ENCODE measurements around the gene ZIC1.

Gene ZIC1

GRCh38 chr3:147384210-147385058 is 24.7 kb upstream of the ZIC1 start:
- Histone ChIP-seq H3K27me3 (ENCODE audit: insufficient read depth, poor library complexity, severe bottlenecking) (peaks cover 99% of the 10 kb centered on the region), H3K4me3 (ENCODE audit: severe bottlenecking) (no peak overlapping the region), H3K4me1 (ENCODE audit: insufficient read depth, poor library complexity, severe bottlenecking) (no peaks in the 10 kb centered on the region), H3K27ac (ENCODE audit: poor library complexity, severe bottlenecking) (no peak overlapping the region), H3K9me3 (ENCODE audit: severe bottlenecking) (no peaks in the 10 kb centered on the region), H3K36me3 (ENCODE audit: low read depth) (no peaks in the 10 kb centered on the region)
- ATAC-seq (ENCODE audit: low read depth) (no peak), DNase-seq (ENCODE audit: low spot score) (no peak)
- TF ChIP-seq CTCF (IDR thresholded peaks at IDR 0.05; ENCODE audit: poor library complexity, severe bottlenecking), result no peak

- no peak for TF ChIP-seq CTCF (IDR thresholded peaks at IDR 0.05; ENCODE audit: poor library complexity, severe bottlenecking)
- Histone ChIP-seq H3K4me3 (ENCODE audit: severe bottlenecking) (no peak overlapping the region), H3K9me3 (ENCODE audit: severe bottlenecking) (no peaks in the 10 kb centered on the region), H3K27ac (ENCODE audit: poor library complexity, severe bottlenecking) (no peak overlapping the region), H3K27me3 (ENCODE audit: insufficient read depth, poor library complexity, severe bottlenecking) (peaks cover 99% of the 10 kb centered on the region), H3K36me3 (ENCODE audit: low read depth) (no peaks in the 10 kb centered on the region), H3K4me1 (ENCODE audit: insufficient read depth, poor library complexity, severe bottlenecking) (no peaks in the 10 kb centered on the region)
- no peak for DNase-seq (ENCODE audit: low spot score)
- ATAC-seq (ENCODE audit: low read depth), result no peak
These were observed 23.8 kb upstream of the ZIC1 start for GRCh38 chr3:147385059-147386012.

DNA sequence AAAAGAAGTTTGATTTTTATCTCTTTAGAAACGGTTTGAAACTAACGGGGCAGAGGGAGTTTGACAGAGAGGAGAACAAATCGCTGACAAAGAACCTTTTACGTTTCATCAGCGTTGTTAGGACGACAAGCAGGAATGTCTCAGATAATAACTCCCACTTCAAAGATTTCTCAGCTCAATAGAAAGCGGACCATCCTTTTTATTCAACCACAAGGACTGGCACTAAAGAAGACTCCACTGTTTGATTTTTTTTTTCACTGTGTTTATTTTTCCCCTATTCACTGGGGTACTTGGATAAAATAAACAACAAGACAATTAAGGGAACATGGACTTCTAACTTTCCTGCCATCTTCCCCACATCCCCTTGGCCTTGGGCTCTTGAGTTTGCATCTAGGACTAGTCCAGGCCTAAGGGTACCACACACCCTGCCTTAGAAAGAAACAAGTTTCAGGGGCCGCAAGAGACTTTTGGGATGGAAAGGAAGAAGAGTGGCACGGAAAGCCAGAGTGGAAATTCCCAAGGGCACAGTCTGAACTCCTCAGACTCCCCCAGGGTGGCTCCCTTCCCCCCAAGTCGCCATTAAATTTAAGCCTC is 21.8 kb upstream of the ZIC1 start:
- no peak for TF ChIP-seq CTCF (IDR thresholded peaks at IDR 0.05; ENCODE audit: poor library complexity, severe bottlenecking)
- no peak overlapping the region for H3K4me3 ChIP-seq (ENCODE audit: severe bottlenecking)
- H3K27me3 ChIP-seq (ENCODE audit: insufficient read depth, poor library complexity, severe bottlenecking), result peaks cover 100% of the 10 kb centered on the region
- H3K27ac ChIP-seq (ENCODE audit: poor library complexity, severe bottlenecking), result no peak overlapping the region
- H3K4me1 ChIP-seq (ENCODE audit: insufficient read depth, poor library complexity, severe bottlenecking), result no peaks in the 10 kb centered on the region
- H3K9me3 ChIP-seq (ENCODE audit: severe bottlenecking), result peaks cover 4% of the 10 kb centered on the region
- no peaks in the 10 kb centered on the region for H3K36me3 ChIP-seq (ENCODE audit: low read depth)
- DNase-seq (ENCODE audit: low spot score) (no peak), ATAC-seq (ENCODE audit: low read depth) (no peak)

DNA sequence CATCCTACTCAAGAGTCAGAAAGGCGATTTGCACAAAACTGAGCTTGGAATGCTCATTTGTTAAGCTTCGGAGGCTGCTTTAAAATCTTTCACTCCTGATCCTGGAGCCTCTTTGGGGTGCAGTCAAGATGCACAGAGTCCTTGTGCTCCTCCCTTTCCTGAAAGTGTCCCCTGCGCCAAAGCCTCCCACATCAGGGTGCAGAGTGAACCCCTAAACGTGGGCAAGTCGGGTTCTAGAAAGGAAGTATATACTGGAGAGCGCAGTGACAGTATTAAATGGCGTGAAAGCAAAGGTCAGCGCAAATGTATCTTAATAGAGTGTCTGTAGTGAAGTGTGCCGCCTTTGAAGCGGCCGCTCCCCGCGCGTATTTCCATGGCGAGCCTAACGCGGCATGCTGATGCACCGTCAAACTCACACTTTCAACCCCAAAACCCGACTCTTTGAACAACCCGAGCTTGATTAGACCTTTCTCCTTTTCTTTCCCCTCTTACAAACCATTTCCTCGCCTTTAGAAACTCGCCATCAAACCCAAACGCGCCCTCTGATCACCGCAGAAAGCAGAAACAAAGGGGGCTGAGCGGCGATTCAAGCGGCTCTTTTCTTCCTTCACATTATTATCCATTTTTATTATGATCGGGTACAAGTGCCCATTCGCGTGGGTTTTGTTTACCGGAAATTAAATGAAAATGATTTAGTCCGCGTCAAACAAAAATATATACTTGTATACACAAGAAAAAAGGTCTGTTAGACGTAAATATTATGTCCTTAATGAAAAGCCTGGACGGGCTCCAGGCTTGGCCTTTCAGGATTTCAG is 21.1 kb upstream of the ZIC1 start:
- peaks cover 100% of the 10 kb centered on the region for H3K27me3 ChIP-seq (ENCODE audit: insufficient read depth, poor library complexity, severe bottlenecking)

More for the DNA sequence above, 21.1 kb upstream of the ZIC1 start:
- no peak overlapping the region for H3K4me3 ChIP-seq (ENCODE audit: severe bottlenecking)
- no peaks in the 10 kb centered on the region for H3K36me3 ChIP-seq (ENCODE audit: low read depth)
- TF ChIP-seq CTCF (IDR thresholded peaks at IDR 0.05; ENCODE audit: poor library complexity, severe bottlenecking), result no peak
- ATAC-seq (ENCODE audit: low read depth) (no peak), DNase-seq (ENCODE audit: low spot score) (no peak)
- peaks cover 4% of the 10 kb centered on the region for H3K9me3 ChIP-seq (ENCODE audit: severe bottlenecking)
- no peaks in the 10 kb centered on the region for H3K4me1 ChIP-seq (ENCODE audit: insufficient read depth, poor library complexity, severe bottlenecking)
- no peak overlapping the region for H3K27ac ChIP-seq (ENCODE audit: poor library complexity, severe bottlenecking)

All from RWPE2 (cell line).